PC-9 (cell line): ENCODE measurements around the gene JARID2. TPM values are rescaled to one million over a fixed set of nuclear protein-coding genes. Genes with fewer than 3 reads are reported as not detected.

Experiments used
- BruUV-seq: library from RNA; stranded (reverse); fragments of 400-500 nt; replicated peaks from 2 replicates; lab custom pipeline; 2021; lab: Mats Ljungman, UMichigan
- CTCF ChIA-PET: fragments of 300-600 bp; sonication (Branson Sonifier 250); formaldehyde crosslinking; loops from one replicate; lab custom pipeline; 2022; ENCODE audit warnings: antibody characterized with exemption; lab: Charles Lee
- POLR2A ChIA-PET: fragments of 300-600 bp; sonication (Branson Sonifier 250); formaldehyde crosslinking; loops from one replicate; lab custom pipeline; 2022; ENCODE audit warnings: antibody characterized with exemption; ENCODE audit not compliant: unreplicated experiment; lab: Charles Lee
- DNase-seq, 2 experiments: peaks; one replicate each; pipeline versions ENCODE4 v3.0.0 to v3.0.0-alpha.2; 2015 to 2022; ENCODE audit warnings: mixed read lengths in 1 of 2
- H2AFZ ChIP-seq: fragments of 200-600 bp; sonication (generic); 2 replicates; pipeline ENCODE4 v1.8.1; 2017; ENCODE audit warnings: antibody characterized with exemption
- H3F3A ChIP-seq: fragments of 200-600 bp; sonication (generic); 2 replicates; pipeline ENCODE4 v1.8.1; 2017; ENCODE audit warnings: antibody characterized with exemption, mild to moderate bottlenecking, low read depth; ENCODE audit not compliant: insufficient read depth
- H3K27ac ChIP-seq: fragments of 200-600 bp; sonication (generic); 2 replicates; pipeline ENCODE4 v1.6.1; 2016; ENCODE audit warnings: mixed run types
- H3K27me3 ChIP-seq: fragments of 200-600 bp; sonication (generic); 2 replicates; pipeline ENCODE4 v1.6.1; 2016; ENCODE audit warnings: low read depth, mixed run types; ENCODE audit not compliant: insufficient read depth
- H3K36me3 ChIP-seq: fragments of 200-600 bp; sonication (generic); 2 replicates; pipeline ENCODE4 v1.6.1; 2016; ENCODE audit warnings: low read depth, mixed run types
- H3K4me1 ChIP-seq: fragments of 200-600 bp; sonication (generic); replicated peaks from 2 replicates; pipeline ENCODE4 v1.6.1; 2016; ENCODE audit warnings: mixed run types; ENCODE audit not compliant: insufficient read depth
- H3K4me2 ChIP-seq: fragments of 200-600 bp; sonication (generic); 2 replicates; pipeline ENCODE4 v1.6.1; 2017; ENCODE audit warnings: mixed run types
- H3K4me3 ChIP-seq: fragments of 200-600 bp; sonication (generic); 2 replicates; pipeline ENCODE4 v1.6.1; 2016; ENCODE audit warnings: mixed run types
- H3K79me2 ChIP-seq: fragments of 200-600 bp; sonication (generic); 2 replicates; pipeline ENCODE4 v1.6.1; 2017; ENCODE audit warnings: low read depth, mixed run types
- H3K9me2 ChIP-seq: fragments of 200-600 bp; sonication (generic); 2 replicates; pipeline ENCODE4 v1.8.1; 2017; ENCODE audit warnings: mild to moderate bottlenecking; ENCODE audit not compliant: insufficient read depth
- H3K9me3 ChIP-seq: fragments of 200-600 bp; sonication (generic); 2 replicates; pipeline ENCODE4 v1.8.1; 2016; ENCODE audit warnings: low read depth; ENCODE audit not compliant: insufficient read depth
- H4K20me1 ChIP-seq: fragments of 200-600 bp; sonication (generic); 2 replicates; pipeline ENCODE4 v1.8.1; 2017; ENCODE audit not compliant: insufficient read depth
- EZH2 ChIP-seq: fragments of 200-600 bp; sonication (generic); IDR thresholded peaks from 2 replicates; pipeline ENCODE4 v1.8.0; 2017; ENCODE audit warnings: antibody characterized with exemption, low read depth
- intact Hi-C: fragments of 100-400 bp; cut with micrococcal nuclease; formaldehyde crosslinking; loops from one replicate; pipeline ENCODE4 v1.10.0; 2022; ENCODE audit not compliant: unreplicated experiment
- total RNA-seq: library from RNA; stranded (reverse); gene quantifications from 2 replicates; pipeline ENCODE4 v1.2.3, GENCODE V29; 2021
- TF ChIP-seq, protein P1 (sequence below): fragments of 200-600 bp; sonication (generic); conservative IDR thresholded peaks from 2 replicates; pipeline ENCODE4 v1.6.1; 2017; ENCODE audit warnings: mixed run types, antibody characterized with exemption, mild to moderate bottlenecking, moderate library complexity

Gene JARID2
- total RNA-seq, 1 experiment from 2014 or later = 35.0 TPM

DNA sequence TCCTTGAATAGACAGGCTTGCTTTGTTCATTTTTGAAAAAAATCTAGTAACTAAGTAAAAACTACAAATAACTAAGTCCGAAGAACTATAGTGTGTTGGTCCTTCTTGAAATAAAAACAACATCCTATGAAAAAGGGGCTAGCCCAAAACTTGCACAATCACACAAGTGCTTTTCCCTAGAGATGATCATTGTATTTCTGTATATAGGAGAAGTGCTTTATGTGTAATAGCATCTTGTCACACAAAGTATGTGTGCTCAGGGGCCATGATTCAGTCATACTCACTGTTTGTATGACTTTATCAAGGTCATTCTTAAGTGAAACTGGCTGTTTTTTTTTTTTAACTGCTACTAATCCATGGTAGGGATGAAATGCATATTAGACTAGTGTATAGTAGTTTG is 237.2 kb downstream of the JARID2 start:
- Histone ChIP-seq H3F3A (peaks cover 4% of the 10 kb centered on the region; the same call in 1 of the 2 replicates), H2AFZ (no peak overlapping the region), H3K36me3 (no peaks in the 10 kb centered on the region), H4K20me1 (no peaks in the 10 kb centered on the region), H3K27ac (no peak overlapping the region), H3K9me3 (no peaks in the 10 kb centered on the region), H3K79me2 (peaks cover 47% of the 10 kb centered on the region), H3K9me2 (no peaks in the 10 kb centered on the region; the same call in 1 of the 2 replicates), H3K27me3 (no peaks in the 10 kb centered on the region), H3K4me1 (peaks cover 16% of the 10 kb centered on the region), H3K4me2 (no peak overlapping the region), H3K4me3 (no peak overlapping the region)
- TF ChIP-seq, protein P1, sequence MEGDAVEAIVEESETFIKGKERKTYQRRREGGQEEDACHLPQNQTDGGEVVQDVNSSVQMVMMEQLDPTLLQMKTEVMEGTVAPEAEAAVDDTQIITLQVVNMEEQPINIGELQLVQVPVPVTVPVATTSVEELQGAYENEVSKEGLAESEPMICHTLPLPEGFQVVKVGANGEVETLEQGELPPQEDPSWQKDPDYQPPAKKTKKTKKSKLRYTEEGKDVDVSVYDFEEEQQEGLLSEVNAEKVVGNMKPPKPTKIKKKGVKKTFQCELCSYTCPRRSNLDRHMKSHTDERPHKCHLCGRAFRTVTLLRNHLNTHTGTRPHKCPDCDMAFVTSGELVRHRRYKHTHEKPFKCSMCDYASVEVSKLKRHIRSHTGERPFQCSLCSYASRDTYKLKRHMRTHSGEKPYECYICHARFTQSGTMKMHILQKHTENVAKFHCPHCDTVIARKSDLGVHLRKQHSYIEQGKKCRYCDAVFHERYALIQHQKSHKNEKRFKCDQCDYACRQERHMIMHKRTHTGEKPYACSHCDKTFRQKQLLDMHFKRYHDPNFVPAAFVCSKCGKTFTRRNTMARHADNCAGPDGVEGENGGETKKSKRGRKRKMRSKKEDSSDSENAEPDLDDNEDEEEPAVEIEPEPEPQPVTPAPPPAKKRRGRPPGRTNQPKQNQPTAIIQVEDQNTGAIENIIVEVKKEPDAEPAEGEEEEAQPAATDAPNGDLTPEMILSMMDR = no peak
- no peak for TF ChIP-seq EZH2
- DNase-seq = no peak
- no TSS peak for BruUV-seq
- ChIA-PET CTCF (no interaction called here), POLR2A (no interaction called here)
- intact Hi-C loops = no loop called here

- no peaks in the 10 kb centered on the region for H3K9me3 ChIP-seq
- ChIA-PET CTCF (no interaction called here), POLR2A (interaction anchor here (0.6 kb wide), 1 partner anchor 237 kb away, joined by 5 read pairs; no protein-coding TSS in a partner anchor)
- H3K79me2 ChIP-seq = peaks cover 42% of the 10 kb centered on the region
- BruUV-seq = no TSS peak
- intact Hi-C loops = no loop called here
- H3K36me3 ChIP-seq = no peaks in the 10 kb centered on the region
- H3F3A ChIP-seq = 0 out of 2 replicates have a peak, but pooled peaks cover 4% of the 10 kb centered on the region
- H3K9me2 ChIP-seq = no peaks in the 10 kb centered on the region; the same call in 1 of the 2 replicates
- H3K4me1 ChIP-seq = peaks cover 16% of the 10 kb centered on the region
- H3K27me3 ChIP-seq = no peaks in the 10 kb centered on the region
- no peak overlapping the region for H3K4me3 ChIP-seq
- H3K4me2 ChIP-seq = no peak overlapping the region
- H3K27ac ChIP-seq = no peak overlapping the region
- TF ChIP-seq, protein P1 = no peak
- no peak for TF ChIP-seq EZH2
- no peak for DNase-seq
- H2AFZ ChIP-seq = no peak overlapping the region
- no peaks in the 10 kb centered on the region for H4K20me1 ChIP-seq
Measured at GRCh38 chr6:15484140-15484539, 238.3 kb downstream of the JARID2 start.

DNA sequence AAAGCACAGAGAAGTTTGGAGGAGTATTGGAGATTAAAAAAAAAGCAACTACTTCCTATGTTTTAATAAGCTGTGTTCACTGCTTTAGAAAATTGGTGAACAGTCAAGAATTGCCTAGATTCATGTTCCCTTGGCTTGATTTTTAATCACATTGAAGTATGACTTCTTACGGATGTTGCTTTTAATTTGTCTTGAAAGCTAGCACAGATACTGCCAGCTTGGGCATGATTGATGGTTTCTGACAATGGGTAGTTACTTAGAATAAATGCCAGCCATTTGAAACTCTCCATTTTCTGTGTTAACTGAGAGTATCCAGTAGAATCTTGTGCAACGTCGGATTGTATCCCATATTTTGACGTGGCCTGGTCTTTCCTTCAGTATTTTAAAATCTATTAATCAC is 239.0 kb downstream of the JARID2 start:
- TF ChIP-seq EZH2 = no peak
- TF ChIP-seq, protein P1 = no peak
- Histone ChIP-seq H3K4me3 (no peak overlapping the region), H2AFZ (no peak overlapping the region), H3K36me3 (no peaks in the 10 kb centered on the region), H4K20me1 (no peaks in the 10 kb centered on the region), H3K4me1 (peaks cover 16% of the 10 kb centered on the region), H3K79me2 (peaks cover 40% of the 10 kb centered on the region), H3K9me2 (no peaks in the 10 kb centered on the region; the same call in 1 of the 2 replicates), H3K4me2 (no peak overlapping the region), H3K27me3 (no peaks in the 10 kb centered on the region), H3K27ac (no peak overlapping the region), H3K9me3 (no peaks in the 10 kb centered on the region), H3F3A (0 out of 2 replicates have a peak, but pooled peaks cover 4% of the 10 kb centered on the region)
- DNase-seq = no peak
- intact Hi-C loops = no loop called here
- POLR2A ChIA-PET = no interaction called here
- CTCF ChIA-PET = no interaction called here
- BruUV-seq = no TSS peak
